HG02623 (cell line): ENCODE data around the gene FBXO36.
"Not testable (repeated sequence)": the region's sequence is repeated elsewhere in the genome, so short reads cannot be mapped to it uniquely, and the experiment has no call there.

Experiments used
- ATAC-seq: cut with Tn5 transposase; IDR thresholded peaks from one replicate; pipeline ENCODE4 v1.9.1; 2021; ENCODE audit warnings: moderate library complexity; ENCODE audit not compliant: unreplicated experiment

Gene FBXO36

DNA sequence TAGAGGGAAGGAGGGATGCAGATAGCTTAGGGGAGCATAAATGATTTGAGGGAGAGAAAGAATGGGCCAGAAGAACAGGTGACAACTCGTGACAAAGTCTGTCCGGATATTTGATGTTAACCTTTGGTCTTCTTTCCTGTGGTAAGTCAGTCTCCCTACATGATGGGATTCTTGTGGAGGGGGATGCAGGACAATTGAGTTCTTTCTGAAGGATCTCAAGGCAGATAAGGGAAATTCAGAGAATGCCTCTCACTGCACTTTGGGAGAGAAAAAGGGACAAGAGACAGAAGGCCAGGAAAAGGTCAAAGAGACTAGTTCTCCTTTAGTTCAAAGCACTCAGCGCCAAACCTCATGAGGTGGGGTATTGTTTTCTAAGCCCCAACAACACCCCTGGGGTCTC, 34.2 kb downstream of the FBXO36 start:
- no peak for ATAC-seq

DNA sequence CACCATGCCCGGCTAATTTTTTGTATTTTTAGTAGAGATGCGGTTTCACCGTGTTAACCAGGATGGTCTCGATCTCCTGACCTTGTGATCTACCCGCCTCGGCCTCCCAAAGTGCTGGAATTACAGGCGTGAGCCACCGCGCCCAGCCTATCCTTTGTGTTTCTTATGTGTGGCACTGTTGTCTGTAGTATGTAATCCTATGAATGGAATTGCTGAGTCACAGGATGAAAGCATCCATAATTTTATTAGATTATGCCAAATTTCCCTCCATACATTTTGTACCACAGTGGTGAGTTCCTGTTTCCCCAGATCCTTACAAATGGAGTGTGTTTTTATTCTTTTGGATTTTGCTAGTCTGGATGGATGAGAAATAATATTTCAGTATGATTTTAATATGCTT, 41.3 kb downstream of the FBXO36 start:
- ATAC-seq = not testable (repeated sequence)

DNA sequence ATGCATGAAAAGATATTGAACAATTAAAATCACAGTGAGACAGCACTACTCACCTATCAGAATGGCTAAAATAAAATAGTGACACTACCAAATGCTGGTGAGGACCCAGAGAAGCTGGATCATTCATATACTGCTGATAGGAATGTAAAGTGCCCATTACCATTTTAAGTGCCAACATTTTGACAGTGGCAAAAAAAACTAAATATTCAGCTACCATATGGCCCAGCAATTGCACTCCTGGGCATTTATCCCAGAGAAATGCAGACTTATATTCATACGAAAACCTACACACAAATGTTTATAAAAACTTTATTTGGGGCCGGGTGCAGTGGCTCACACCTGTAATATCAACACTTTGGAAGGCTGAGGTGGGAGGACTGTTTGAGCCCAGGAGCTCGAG, 47.6 kb downstream of the FBXO36 start:
- ATAC-seq = no peak

DNA sequence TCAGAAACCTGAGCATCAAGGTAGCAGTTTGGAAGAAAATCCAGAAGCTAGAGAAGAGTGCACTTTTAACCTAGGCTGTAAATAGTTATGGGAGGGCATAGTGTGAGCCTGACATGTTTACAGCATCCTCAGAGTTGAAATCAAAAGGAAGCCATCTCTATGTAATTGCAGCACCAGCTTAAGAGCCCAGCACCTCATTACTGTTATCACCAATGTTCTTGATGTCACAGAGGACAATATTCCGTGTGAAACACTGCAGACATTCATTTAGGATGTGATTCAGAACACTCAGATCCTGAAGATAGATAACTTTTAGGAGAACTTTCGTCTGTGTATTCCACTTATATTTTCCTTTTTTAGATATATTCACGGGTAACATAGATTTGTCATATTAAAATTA, 48.1 kb downstream of the FBXO36 start:
- ATAC-seq = no peak

DNA sequence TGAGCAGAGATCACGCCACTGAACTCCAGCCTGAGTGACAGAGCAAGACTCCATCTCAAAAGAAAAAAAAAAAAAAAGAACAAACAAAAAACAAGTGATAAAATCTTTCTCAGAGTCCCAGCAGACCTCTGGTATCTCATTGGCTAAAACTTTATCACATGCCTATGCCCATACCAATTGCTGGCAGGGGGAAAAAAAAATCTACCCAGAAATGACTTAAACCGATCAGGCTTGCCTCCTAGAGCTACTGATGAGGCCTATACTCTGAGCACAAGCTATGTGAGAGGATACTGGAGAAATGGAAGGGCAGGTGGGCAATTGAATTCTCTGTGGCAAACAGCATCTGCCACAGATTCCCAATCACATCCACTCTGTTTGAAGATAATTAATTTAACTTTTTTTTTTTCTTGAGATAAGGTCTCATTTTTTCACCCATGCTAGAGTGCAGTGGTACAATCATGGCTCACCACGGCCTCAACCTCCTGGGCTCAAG, 49.0 kb downstream of the FBXO36 start:
- no peak for ATAC-seq

GRCh38 chr2:229974266-229974665, 52.0 kb downstream of the FBXO36 start:
- ATAC-seq = no peak

DNA sequence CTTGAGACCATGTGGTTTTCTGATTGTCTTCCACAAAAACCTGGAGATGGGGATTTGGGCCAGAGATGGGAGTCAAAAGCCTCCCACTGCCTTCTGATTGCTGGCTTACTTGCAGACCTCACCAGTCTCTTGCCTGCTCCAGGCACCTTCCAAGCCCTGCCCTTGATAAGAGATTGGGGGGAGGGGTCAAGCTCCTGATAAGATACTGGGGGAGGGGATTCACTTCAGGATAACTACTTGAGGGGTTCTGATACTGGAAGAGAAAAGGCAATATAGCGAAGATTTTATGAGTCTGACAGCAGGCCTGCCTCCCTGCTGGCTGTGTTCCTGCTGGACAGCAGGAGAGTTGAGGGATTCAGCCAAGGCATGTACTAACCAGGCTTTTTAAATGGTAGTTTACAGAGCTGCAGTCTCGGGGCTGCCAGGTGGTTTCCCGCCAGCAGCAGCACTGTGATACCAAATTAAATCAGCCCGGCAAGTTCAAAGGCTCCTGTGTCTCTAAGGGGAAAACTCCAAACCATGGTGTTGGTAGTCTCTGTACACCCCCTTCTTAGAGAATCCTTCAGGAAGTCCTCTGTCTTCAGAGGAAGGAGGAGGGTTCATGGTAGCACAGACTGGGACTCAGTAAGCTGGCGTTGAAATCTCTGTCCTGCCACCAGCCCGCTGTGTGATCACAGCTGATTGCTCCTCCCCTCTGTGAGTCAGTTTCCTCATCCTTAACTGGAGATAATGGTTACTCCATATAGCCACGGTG, 58.3 kb downstream of the FBXO36 start:
- no peak for ATAC-seq

DNA sequence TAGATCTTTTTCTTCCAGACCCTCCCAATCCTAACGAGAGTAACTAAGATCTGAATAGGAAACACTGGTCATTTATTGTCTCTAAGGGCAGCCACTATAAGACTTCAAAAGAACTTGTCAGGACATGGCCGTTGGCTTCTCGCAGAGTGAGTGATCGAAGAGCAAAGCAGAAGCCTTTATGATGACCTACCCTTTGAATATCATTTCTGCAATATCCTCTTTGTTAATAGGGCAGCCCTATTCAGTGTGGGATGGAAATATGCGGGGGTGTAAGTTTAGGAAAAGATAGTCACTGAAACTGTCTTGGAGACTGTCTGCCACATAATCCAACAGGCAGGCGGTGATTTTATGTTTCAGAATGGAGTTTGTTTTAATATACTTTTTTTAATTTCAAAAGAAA, 70.9 kb downstream of the FBXO36 start:
- ATAC-seq = no peak

DNA sequence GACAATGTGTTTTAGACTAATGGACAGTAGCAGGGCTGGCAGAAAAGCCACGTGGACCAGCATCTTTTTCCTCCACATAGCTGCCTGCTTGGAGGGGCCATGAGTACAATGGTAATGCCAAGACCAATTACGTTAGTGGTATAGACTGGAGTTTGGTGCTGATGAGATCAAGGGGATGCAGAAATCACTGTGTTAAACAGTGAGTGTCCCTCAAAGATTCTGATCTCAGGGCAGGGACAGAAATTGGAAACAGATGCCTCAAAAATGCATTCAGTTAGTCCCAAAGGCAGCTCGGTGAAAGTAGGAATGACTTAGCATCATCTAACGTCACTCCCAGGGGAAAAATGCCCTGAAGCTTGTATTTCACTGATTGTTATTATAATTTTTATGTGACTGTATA, 74.0 kb downstream of the FBXO36 start:
- no peak for ATAC-seq

DNA sequence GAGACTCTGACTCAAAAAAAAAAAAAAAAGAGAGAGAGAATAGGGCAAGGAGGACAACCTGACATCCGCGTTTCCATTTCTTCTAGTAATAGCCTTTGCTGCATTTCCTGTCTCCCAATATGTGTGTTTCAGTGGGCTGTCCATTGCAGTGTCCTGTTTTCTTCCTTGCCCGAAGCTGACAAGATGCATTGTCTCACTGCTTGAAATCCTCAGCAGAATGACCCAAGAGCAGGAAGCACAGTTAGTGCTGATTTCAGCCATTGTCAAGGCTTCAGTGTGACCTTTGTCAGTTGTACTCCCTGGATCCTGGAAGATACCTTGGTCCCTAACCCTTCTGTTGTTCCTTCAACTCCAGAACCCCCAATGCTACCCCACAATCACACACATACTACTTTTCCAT, 75.3 kb downstream of the FBXO36 start:
- no peak for ATAC-seq

GRCh38 chr2:230000118-230000841, 78.0 kb downstream of the FBXO36 start:
- peak; percentile 81 for ATAC-seq

DNA sequence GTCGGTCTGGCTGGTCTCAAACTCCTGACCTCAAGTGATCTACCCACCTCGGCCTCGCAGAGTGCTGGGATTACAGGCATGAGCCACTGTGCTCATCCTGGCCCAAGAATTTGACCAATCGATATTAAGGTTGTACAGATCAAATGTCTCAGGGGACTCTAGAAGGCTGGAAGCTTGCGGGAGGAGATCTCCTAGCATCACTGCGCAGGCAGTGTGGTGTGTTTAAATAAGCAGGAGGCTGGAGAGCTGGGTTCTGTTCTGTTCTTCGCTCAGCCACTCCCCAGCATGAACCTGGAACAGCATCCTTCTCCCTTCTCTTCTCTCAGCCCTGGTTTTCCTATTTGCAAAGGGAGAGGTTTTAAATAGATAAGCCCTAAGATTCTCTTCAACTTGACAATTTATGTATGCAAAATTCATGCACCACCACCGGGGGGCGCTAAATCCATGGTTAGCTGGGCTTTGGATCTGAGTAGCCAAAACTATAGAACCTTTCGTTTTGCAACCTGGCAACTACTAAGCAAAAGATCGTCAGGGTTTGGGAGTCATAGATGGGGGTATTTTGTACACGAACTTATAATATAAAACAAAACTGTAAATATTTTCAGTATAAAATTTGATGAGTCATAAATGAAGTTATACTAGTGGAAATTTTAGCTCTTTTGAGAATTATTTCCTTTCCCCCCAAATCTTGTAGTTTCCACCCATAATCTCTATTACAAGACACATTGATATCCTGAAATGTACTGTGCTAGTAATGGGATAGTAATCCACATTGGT, 85.8 kb downstream of the FBXO36 start:
- ATAC-seq = no peak

GRCh38 chr2:230008708-230009066, 86.4 kb downstream of the FBXO36 start:
- ATAC-seq = no peak

DNA sequence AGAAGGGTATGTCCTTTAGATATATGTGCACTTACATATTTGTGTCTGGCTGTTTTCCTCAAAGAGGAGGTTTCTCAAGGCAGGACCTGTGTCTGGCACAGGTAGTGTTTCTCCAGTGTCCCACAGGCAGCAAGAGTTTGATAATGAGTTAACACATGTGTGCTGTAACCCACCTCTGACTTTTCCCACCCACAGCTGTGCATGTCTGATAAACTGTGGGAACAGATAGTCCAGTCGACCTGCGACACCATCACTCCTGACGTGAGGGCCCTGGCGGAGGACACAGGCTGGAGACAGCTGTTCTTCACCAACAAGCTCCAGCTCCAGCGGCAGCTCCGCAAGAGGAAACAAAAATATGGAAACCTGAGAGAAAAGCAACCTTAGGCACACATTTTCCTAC, 88.2 kb downstream of the FBXO36 start:
- no peak for ATAC-seq

DNA sequence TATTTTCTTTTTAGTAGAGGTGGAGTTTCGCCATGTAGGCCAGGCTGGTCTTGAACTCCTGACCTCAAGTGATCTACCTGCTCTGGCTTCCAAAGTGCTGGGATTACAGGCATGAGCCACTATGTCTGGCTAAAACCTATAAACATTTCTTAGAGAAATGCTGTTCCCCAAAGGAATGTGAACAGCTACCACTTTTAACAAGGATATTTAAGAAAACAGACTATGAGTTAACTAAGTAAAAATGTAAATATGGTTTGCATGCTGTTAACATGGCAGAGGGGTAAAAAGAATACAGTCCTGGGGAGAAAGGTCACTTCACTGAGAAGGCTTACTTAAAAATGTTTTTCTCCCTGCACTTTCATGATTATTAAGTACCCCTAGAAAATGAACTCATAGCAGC, 89.3 kb downstream of the FBXO36 start:
- no peak for ATAC-seq

GRCh38 chr2:230012267-230012884, 90.1 kb downstream of the FBXO36 start:
- no peak for ATAC-seq

GRCh38 chr2:230016844-230017243, 94.5 kb downstream of the FBXO36 start:
- ATAC-seq = no peak

DNA sequence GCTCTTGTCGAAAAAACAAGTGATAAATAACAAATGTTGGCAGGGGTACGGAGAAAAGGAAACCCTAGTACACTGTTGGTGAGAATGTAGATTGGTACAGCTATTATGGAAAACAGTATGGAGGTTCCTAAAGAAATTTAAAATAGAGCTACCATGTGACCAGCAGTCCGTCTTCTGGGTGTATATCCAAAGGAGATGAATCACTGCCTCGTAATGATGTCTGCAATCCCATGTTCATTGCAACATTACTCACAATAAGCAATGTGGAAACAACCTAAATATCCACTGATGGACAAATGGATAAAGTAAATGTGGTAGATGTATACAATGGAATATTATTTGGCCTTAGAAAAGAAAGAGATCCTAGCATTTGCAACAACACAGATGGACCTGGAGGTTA, 95.8 kb downstream of the FBXO36 start:
- ATAC-seq = no peak

DNA sequence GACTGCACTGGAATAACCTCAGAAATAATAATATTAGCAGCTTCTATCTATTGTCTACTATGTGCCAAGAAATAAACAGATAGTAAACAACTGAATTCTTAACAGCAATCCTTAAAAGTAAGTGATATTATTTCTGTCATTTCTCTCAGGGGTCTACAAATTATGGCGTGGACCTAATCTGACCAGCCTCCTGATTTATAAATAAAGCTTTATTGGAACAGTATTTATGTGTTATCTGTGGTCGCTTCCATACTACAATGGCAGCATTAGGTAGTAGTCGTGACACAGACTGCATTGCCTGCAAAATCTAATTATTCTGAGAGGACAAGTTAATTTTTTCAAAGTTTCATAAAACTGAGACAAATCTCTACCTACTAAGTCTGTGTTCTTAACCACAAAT, 97.4 kb downstream of the FBXO36 start:
- ATAC-seq = no peak

DNA sequence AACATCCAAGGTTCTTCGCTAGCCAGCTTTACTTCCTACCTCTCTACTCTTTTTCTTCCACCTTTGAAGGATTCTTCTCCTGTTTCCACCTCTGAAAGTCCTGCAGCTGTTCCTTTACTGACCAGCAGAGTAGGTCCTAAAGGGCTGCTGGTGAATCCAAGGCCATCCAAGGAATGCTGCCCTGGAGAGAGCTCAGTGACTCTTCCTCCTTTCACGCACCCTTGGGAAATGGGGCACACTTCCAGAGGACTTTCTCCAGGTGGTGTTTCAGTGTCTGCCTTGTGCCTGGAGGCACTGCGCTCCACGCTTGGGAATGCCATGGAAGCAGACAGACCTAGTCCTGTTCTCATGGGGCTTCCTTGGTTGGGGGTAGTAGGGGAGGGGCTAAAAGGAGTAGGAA, 101.0 kb downstream of the FBXO36 start:
- ATAC-seq = no peak

DNA sequence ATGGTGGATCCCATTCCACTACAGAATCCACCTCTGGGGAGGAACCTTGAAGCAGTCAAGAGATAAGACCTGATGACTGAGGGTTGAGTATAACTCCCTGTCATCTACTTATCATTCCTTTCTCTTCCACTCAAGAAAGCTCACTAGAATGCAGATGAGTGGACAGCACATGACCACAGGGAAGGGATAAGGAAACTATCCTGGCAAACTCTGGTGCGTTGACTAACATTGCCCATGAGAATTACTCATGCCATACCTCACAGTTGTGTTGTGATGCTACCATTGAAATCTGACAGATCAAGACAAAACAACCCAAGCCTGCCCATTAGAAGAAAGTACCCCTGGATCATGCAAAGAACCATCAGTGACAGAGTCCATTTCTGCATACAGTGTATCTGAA, 119.9 kb downstream of the FBXO36 start:
- ATAC-seq = no peak
